HG02943 (cell line): ENCODE data around the gene OR4Q2.
"Not testable (repeated sequence)": the region's sequence is repeated elsewhere in the genome, so short reads cannot be mapped to it uniquely, and the experiment has no call there.

Experiments
- ATAC-seq: cut with Tn5 transposase; IDR thresholded peaks from one replicate; pipeline ENCODE4 v1.9.1; 2021; ENCODE audit warnings: mild to moderate bottlenecking, low read depth, moderate library complexity; ENCODE audit not compliant: unreplicated experiment

OR4Q2 gene

GRCh38 chr14:20001863-20002262 is at the start of gene OR4Q2:
OR4Q2 (plus strand) TSS chr14:20002163.
- ATAC-seq: no peak

GRCh38 chr14:19969735-19970134 is 32.2 kb upstream of the OR4Q2 start:
- ATAC-seq: not testable (repeated sequence)

GRCh38 chr14:19974844-19975243 is 27.1 kb upstream of the OR4Q2 start:
- no peak for ATAC-seq

- no peak for ATAC-seq
Measured at GRCh38 chr14:19975291-19975690, 26.7 kb upstream of the OR4Q2 start, which contains the start of gene OR4K15. OR4K15 (plus strand) TSS chr14:19975591; CDS start chr14:19975591, 0 bp downstream.

- ATAC-seq: no peak
Measured at GRCh38 chr14:19993438-19993837, 8.5 kb upstream of the OR4Q2 start.

- no peak for ATAC-seq
Measured at GRCh38 chr14:20002319-20002718, 356 bp downstream of the OR4Q2 start.

GRCh38 chr14:20008156-20008555 is 6.2 kb downstream of the OR4Q2 start:
- no peak for ATAC-seq

- no peak for ATAC-seq
Measured at GRCh38 chr14:20019257-20019865, 17.4 kb downstream of the OR4Q2 start, which contains the start of gene OR4K14. OR4K14 (minus strand) TSS chr14:20019307; CDS start chr14:20015193, 4,114 bp downstream.

GRCh38 chr14:20031058-20031457 is 29.1 kb downstream of the OR4Q2 start:
- ATAC-seq: no peak

GRCh38 chr14:20035449-20035848 is 33.5 kb downstream of the OR4Q2 start:
- ATAC-seq: no peak

GRCh38 chr14:20035938-20036337 is 34.0 kb downstream of the OR4Q2 start, which contains the start of gene OR4K13:
OR4K13 (minus strand) TSS chr14:20036038; CDS start chr14:20034758, 1,280 bp downstream.
- ATAC-seq: no peak

- ATAC-seq: no peak
Measured at GRCh38 chr14:20044243-20044642, 42.3 kb downstream of the OR4Q2 start.

- ATAC-seq: no peak
Measured at GRCh38 chr14:20048202-20048601, 46.2 kb downstream of the OR4Q2 start.
